ENCODE measurements around the gene NSUN4. TPM values are rescaled to one million over a fixed set of nuclear protein-coding genes. Genes with fewer than 3 reads are reported as not detected.

NSUN4 gene
- total and polyA plus RNA-seq, 9 of the 15 experiments (the other 6 are each of a cell fraction or from before 2014, with no cell fraction given), result 33.4 to 60.2 (median 46.3) TPM

GRCh38 chr1:46340404-46341221, at the start of gene NSUN4 (continued):
- peak; percentile 65 for TF ChIP-seq ZBTB33 (CRISPR knock-in tag; IDR thresholded peaks at IDR 0.05)
- no peak for TF ChIP-seq ADNP (tag; IDR thresholded peaks at IDR 0.05)
- TF ChIP-seq CBFA2T3 (IDR thresholded peaks at IDR 0.05), result no peak
- TF ChIP-seq SP1 (CRISPR knock-in tag; IDR thresholded peaks at IDR 0.05), result peak; percentile 98
- 0 out of 2 replicates have a peak, but pooled peaks have one; percentile 36 for TF ChIP-seq USF1 (CRISPR knock-in tag; IDR thresholded peaks at IDR 0.05)
- peak; percentile 72 for TF ChIP-seq TRIM28 (IDR thresholded peaks at IDR 0.05)
- no peak for TF ChIP-seq ZBTB8A (IDR thresholded peaks at IDR 0.05; ENCODE audit: partially characterized antibody)
- TF ChIP-seq CXXC5 (CRISPR knock-in tag; IDR thresholded peaks at IDR 0.05), result peak; percentile 96
- TF ChIP-seq ATF7 (IDR thresholded peaks at IDR 0.05), result peak; percentile 97
- TF ChIP-seq HMGXB4 (CRISPR knock-in tag; IDR thresholded peaks at IDR 0.05), result peak; percentile 96; the same call in 1 of the 2 replicates
- no peak for TF ChIP-seq SFPQ (IDR thresholded peaks at IDR 0.05; ENCODE audit: low read depth, low read length)
- TF ChIP-seq ARID3B (CRISPR knock-in tag; IDR thresholded peaks at IDR 0.05; ENCODE audit: borderline replicate concordance), result no peak
- no peak for TF ChIP-seq TEAD2 (tag; IDR thresholded peaks at IDR 0.05)
- TF ChIP-seq DPF2 (IDR thresholded peaks at IDR 0.05), result peak; percentile 66
- TF ChIP-seq CREM (IDR thresholded peaks at IDR 0.05; ENCODE audit: low read depth), result peak; percentile 98
- no peak for TF ChIP-seq EWSR1 (IDR thresholded peaks at IDR 0.05; ENCODE audit: borderline replicate concordance, low read depth, partially characterized antibody)
- no peak for TF ChIP-seq CBFA2T2 (conservative IDR thresholded peaks at IDR 0.05)
- no peak for TF ChIP-seq PCBP2 (IDR thresholded peaks at IDR 0.05; ENCODE audit: low read depth, low read length, poor library complexity, severe bottlenecking)
- peak; percentile 78 for TF ChIP-seq DIDO1 (tag; IDR thresholded peaks at IDR 0.05; ENCODE audit: low read depth)
- no peak for TF ChIP-seq POLR3G (IDR thresholded peaks at IDR 0.05; ENCODE audit: extremely low read depth, insufficient read length, insufficient replicate concordance)
